Fibroblast of skin of left quadriceps (primary cell): ENCODE data around the gene FAM131C.
A peak's percentile ranks its signal among the peaks of the same experiment; 100 is the strongest.
"Not testable (repeated sequence)": the region's sequence is repeated elsewhere in the genome, so short reads cannot be mapped to it uniquely, and the experiment has no call there.

Source experiments
- DNase-seq, 2 experiments: peaks; one replicate each; pipeline ENCODE4 v3.0.0-alpha.2; 2013; ENCODE audit warnings: low read depth in 2 of 2

The FAM131C gene

GRCh38 chr1:16076865-16077238 is 3.4 kb upstream of the FAM131C start:
- DNase-seq: no peak

GRCh38 chr1:16076031-16076864 is 2.8 kb upstream of the FAM131C start:
- DNase-seq: peak; percentile 70 to 71

DNA sequence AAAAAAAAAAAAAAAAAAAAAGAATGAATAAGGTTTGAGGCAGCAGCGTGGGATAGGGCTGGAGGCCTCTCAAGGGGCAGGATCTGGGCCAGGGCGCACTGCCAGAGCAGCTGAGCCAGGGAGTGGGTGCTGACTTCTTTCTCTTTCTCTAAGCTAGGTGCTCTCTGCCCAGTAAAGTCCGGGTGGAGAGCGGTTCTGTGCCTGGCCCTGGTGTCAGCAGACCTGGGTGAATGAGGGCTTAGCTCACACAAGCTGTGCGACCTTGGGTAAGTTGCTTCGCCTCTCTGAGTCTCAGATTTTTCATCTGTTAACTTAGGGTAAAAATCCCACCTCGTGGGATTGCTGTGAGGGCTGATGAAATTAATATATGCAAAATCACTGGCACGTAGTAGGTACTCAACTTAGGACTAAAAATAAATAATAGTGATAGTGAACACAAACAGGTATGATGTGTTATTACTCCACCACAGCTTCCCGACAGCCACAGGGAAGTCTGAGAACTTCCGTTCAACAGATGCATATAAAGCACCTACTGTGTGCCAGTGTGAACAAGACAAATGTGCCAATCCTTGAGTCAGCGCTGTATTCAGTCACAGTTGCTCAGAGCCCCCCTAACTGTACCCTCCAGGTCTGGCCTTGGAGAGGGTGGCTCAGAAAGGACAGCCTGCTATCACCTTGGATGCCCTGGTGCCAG is 2.0 kb upstream of the FAM131C start:
- DNase-seq: peak; percentile 10 to 12

- DNase-seq: no peak
Measured at GRCh38 chr1:16074217-16074616, 766 bp upstream of the FAM131C start.

- no peak for DNase-seq
Measured at GRCh38 chr1:16072616-16073484, 601 bp downstream of the FAM131C start.

GRCh38 chr1:16072095-16072494 is 1.4 kb downstream of the FAM131C start:
- DNase-seq: no peak

DNA sequence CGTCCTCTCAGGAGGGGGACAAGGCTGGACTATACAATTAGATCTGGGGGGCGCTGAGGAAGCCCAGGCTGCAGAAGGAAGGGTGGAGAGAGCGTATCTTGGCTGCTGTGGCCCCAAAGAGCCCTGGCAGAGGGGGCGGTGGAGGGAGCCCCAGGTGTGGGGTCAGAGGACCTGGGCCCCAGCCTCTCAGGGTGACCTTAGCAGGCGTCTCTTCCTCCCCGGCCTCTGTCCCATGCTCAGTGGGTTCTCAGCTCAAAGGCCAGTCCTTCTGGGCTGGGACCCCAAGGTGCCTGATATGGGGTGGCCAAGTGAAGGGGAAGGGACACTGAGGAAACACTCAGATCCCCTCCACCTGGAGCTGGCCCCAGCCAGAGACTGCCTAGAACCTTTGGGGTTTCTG is 1.8 kb downstream of the FAM131C start:
- no peak for DNase-seq

- DNase-seq: no peak
Measured at GRCh38 chr1:16070640-16071355, 2.7 kb downstream of the FAM131C start.

DNA sequence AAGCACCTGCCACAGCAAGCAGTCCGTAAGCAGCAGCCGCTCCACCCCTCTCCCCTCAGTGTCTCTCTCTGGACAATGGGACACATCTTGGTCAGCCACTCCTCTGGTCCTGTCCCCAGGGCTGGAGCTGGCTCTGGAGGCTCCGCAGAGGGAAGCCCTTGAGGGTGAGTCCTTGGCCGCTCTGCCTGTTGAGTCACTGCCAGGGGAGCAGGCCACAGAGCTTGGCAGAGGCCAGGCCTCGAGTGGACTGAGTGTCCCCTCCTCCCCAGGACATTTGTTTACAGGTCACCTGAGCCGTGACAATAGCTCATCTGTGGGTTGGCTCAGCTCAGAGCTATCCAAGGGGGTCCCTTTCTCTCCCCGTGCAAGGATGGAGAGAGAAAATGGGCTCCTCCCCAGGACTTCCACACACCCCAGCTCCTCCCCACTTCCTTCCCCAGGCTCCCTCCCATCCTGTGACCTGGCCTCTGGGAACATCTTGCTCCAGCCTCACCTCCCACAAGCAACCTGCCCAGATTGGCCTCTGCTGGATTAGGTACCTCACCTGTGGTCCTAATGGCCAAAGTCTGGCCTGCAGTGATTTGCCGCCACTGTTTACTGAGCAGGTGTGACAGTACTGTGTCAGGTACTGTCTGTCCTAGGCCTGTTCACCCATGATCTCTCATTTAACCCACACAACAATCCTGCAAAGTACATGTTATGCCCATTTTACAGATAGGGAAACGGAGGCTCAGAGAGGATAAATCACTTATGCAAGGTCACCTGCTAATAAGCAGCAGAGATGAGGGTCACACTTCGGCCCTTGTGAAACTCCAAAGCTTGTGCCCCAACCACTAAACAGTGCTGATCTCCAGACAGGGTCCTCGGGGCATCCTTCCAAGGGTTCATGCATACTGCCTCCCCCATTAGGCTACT is 4.8 kb downstream of the FAM131C start:
- DNase-seq: no peak

DNA sequence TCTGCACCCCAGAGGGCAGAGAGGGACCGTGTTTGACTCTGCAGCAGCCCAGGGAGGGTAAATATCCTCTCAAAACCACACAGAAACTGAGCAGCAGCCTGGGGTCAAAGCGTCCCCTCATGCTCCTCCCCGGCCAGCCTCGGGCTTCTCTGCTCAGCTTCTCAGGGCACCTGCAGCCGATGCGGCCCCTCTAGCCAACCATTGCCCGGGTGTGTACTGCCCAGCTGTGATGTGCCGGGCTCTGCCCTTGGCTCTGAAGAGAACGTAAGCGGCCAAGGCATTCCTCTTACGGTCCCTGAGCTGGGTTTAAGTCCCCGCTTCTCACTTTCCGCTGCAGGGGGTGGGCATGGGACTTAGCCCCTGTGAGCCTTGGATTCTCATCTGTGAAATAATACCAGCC is 5.5 kb downstream of the FAM131C start:
- no peak for DNase-seq

DNA sequence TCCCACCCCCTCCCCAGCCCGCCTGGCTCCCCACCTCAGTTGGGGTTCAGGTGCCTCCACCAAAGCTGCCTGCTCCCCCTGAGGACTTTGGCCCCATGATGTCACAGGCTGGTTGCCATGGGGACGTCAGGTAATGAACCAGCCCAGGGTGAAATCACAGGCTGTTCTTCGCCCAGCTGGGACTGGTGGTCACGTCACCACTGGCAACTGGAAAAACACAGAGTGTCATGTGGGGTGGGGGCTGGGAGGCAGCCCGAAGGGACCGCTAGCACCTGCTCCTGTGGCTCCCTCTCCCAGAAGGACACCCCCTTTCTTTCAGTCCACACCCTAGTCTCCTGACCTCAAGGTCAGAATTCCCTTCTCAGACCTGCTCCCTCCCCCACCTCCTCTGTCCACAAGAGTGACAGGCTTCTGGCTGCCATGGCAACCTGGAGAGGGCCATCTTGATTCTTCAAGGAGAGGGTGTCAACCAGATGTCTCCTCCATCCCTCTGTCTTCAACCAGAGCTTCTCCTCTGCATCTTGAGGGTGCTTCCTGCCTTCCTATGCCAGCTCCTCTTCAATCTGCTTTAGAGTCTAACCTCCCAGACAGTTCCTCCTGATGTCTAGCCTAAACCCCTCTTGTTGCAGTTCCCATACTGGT is 6.2 kb downstream of the FAM131C start:
- DNase-seq: no peak

- no peak for DNase-seq
Measured at GRCh38 chr1:16066245-16066644, 7.2 kb downstream of the FAM131C start.

DNA sequence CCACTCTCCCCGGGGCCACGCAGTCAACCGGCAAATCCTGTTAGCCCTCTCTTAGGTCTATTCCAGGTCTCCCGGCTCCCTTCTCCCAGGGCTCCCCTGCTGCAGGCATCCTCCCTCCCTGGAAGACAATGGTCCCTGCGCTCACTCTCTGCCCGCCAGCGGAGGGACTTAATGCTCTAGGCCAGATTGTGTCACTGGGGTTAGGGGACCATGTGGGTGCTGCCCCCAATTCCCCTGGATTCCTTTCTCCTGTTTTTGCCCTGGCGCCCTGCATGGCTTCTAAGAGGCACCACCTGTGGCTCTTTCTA is 8.2 kb downstream of the FAM131C start:
- no peak for DNase-seq

DNA sequence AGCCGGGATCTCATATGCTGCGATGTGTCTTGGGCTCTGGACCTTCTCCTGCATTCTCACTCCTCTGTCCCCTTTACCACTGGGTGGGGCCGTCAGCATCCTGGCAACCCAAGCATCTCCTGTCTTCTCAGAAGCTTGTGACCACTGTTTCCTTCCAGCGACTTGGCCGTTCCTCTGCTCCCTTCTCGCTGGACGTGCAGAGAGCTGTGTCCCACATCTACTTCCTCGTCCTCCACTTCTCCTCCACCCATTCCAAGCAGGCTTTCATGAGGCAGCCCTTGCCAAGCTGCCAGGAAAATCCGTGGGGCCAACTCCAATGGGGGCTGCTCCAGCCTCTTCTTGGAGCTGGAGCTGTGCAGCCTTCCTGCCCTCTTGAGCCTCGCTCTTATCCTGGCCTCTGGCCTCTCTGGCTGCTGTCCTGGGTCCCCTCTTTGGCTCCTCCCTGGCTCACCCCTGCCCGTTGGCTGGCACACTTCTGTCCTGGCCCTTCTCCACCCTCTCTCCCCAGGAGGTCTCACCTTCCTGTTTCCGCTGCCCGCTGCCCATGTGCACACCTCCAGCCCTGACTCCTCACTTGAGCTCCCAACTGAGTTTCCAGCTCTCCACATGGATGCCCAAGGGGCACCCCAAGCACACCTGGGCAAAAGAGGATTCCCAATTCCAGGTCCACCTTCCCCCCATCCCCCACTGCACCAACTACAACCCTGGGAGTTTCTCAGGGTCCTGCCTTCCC is 8.7 kb downstream of the FAM131C start:
- DNase-seq: no peak

GRCh38 chr1:16063921-16064320 is 9.5 kb downstream of the FAM131C start:
- no peak for DNase-seq

DNA sequence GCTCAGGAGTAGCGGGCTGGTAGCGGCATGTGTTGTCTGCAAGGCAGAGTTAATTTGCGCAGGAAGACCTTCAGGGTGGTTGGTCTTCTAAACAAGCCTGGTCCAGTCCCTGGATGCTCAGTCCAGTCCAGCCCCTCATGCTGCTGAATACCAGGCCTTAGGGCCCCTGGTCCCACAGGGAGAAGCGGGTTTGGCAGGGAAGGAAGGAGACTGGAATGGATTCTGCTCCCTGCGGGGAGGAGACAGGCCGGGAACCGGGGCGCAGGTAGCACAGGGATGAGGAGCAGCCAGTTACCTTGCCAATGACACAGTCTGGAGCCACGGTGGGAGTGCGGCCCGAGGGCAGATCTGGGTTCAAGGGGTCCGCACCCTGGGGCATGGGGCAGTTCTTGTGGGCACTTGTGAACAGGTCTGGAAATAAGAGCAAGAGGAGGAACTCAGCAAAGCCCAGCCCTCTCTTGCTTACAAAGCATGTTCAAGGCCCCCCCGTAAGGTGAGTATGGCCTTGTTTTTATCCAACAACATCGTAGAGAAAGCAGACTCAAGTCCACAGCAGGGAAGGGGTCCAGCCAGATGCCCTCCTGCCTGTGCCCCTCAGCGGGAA is 10.1 kb downstream of the FAM131C start:
- no peak for DNase-seq

DNA sequence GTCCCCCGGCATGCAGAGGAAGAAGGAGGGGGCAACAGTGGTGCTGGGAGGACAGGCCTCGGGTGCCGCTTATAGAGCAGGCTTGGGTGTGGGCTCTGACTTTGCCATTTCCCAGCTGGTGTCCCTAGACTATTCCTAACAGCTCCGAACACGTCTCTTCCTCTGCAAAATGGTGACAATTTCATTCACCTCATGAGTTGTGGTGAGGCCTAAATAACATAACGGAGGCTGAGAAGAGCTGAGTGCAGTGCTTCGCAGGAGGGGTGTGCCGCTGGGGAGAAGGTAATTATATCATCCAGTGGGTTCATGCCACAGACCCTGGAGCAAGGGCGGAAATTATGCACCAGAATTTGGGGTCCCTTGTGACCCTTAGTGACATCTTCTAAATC is 10.8 kb downstream of the FAM131C start:
- DNase-seq: not testable (repeated sequence)

DNA sequence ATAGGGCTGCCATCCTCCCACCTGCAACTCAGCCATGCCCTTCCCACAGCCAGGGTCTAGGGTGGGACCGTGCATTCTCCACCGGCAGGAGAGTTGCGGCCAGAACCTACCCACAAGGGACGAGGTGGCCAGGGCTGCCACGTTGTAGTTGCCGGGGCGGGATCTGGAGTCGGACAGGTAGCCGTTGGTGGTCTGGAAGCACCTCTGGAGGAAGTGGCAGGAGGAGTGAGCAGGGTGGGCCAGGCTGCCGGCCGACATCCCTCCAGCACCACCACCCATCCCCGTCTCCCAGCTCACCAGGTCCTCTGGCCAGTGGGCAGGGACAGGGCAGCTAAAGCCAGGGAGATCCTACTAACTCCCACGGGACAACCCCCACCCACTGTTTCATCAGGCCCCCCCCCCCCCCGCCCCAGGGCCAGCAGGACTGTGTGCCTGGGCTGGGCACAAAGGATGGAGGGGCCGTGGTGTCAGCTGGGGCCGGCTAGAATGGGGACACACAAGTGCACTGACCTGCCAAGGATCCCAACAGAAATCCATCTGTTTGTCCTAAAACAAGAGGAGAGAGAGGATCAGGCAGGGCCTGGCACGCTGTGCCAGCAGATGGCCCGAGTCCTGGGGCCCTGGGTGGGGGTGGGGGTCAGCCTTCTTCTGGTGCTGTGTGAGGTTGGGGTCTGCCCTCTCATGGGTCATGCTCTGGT is 11.3 kb downstream of the FAM131C start:
- DNase-seq: not testable (repeated sequence)

DNA sequence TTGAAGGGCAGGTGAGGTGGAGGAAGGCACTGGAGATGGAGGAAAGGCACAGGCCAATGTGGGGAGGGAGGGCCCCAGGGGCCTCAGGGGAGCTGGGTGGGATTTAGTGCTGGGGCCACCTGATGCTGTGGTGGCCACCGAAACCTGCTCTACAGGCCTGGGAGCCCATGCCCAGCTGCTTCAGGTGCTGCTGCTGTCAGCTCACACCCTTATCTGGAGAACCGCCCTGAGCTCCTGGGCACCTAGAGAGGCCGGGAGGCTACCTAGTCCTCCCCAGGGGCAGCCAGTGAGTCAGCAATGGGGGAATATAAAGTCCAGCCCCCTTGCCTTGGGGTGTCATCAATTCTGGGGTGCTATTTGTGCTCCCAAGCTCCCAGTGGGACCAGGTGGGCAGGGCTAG is 12.2 kb downstream of the FAM131C start:
- DNase-seq: no peak
